Vein endothelial cell (primary cell): Measurements from ENCODE around the gene PTCH1. TPM values are rescaled to one million over a fixed set of nuclear protein-coding genes. Genes with fewer than 3 reads are reported as not detected.

Source experiments
- small RNA-seq: library from RNA; depleted of rRNA; stranded (forward); fragments of <200 nt; gene quantifications from one replicate; pipeline ENCODE3, GENCODE V24; 2012
- total RNA-seq: library from RNA; depleted of rRNA; stranded (reverse); fragments of >200 nt; gene quantifications from 2 replicates; pipeline ENCODE4 v1.2.3, GENCODE V29; 2012

The PTCH1 gene
- total RNA-seq: 6.5 and 9.9 TPM in 2 replicates

DNA sequence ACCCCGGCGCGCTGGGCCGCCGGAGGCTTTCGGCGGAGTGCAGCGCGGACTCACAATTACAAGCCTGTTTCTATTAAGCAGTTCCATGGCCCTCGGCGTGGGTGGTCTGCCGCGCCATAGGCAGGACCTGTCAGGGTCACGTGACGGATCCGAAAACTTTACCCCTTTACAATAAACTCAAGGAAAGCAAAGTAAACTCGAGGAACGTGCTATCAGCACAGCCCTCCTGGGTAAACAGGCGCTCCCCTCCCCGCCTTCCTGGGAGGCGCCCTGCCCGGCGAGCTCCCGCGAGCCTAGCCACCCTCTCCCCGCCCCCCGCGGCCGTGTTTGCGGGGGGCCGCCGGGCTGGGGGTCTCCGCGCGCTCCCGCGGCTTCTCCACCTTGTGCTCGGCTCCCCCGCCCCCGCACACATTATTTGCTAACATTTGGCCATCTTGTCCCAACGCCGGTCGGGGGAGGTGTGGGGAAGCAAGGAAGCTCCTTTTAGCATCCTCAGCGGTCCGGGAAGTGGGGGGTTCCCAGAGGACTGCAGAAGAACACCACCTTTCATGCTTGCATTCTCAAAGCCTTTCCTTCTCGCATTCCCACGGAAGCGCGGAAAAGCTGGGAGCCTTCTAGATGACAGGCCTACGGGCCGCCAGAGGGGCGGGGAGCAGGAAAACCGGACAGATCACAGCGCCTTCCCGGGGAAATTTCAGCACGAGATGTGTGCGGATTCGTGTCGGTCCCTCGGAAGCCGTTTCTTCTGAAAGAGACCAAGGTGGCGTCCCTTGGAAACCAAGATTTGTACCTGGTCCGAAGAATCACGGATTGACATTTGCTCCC is at the start of gene PTCH1:
TSS of gene PTCH1 (minus strand) at position 238 of the 825 bp plus-strand sequence.

Small RNA genes within 50 kb of the gene (small RNA-seq; reads per million reads assigned to genes)
- gene MT1P1: not detected

Other genes with a start within 250 kb of the PTCH1 start
- gene FANCC, start 199.3 kb downstream of the PTCH1 start, total RNA-seq: 9.1 and 9.9 TPM in 2 replicates